PC-3 (cell line): ENCODE measurements around the gene DMD. TPM values are rescaled to one million over a fixed set of nuclear protein-coding genes. Genes with fewer than 3 reads are reported as not detected.

Experiments used
- ATAC-seq: fragments of 200-7000 bp; cut with Tn5 transposase; 2 replicates; pipeline ENCODE4 v1.9.1; 2020; ENCODE audit warnings: mild to moderate bottlenecking, moderate library complexity
- BruUV-seq: library from RNA; stranded (reverse); fragments of 400-500 nt; replicated peaks from 2 replicates; lab custom pipeline; 2021; lab: Mats Ljungman, UMichigan
- CTCF ChIA-PET: fragments of 300-600 bp; sonication (Branson Sonifier 250); formaldehyde crosslinking; loops from one replicate; lab custom pipeline; 2022; ENCODE audit warnings: antibody characterized with exemption; lab: Charles Lee
- POLR2A ChIA-PET: fragments of 300-600 bp; sonication (Branson Sonifier 250); formaldehyde crosslinking; loops from one replicate; lab custom pipeline; 2022; ENCODE audit warnings: antibody characterized with exemption; ENCODE audit not compliant: unreplicated experiment; lab: Charles Lee
- DNase-seq: peaks from one replicate; pipeline ENCODE4 v3.0.0-alpha.2; 2015
- H2AFZ ChIP-seq: fragments of 300-600 bp; sonication (generic); 2 replicates; pipeline ENCODE4 v1.6.0; 2016; ENCODE audit warnings: antibody characterized with exemption, low read length
- H3F3A ChIP-seq: fragments of 300-600 bp; sonication (generic); one replicate; pipeline ENCODE4 v1.6.0; 2017; ENCODE audit warnings: antibody characterized with exemption, low read length, control low read depth, mild to moderate bottlenecking; ENCODE audit not compliant: unreplicated experiment
- H3K27ac ChIP-seq: fragments of 300-600 bp; sonication (generic); 2 replicates; pipeline ENCODE4 v1.5.1; 2016; ENCODE audit warnings: mild to moderate bottlenecking, low read length
- H3K27me3 ChIP-seq: fragments of 300-600 bp; sonication (generic); 2 replicates; pipeline ENCODE4 v1.6.1; 2016; ENCODE audit warnings: low read length, mixed read lengths
- H3K36me3 ChIP-seq: fragments of 300-600 bp; sonication (generic); 2 replicates; pipeline ENCODE4 v1.6.1; 2016; ENCODE audit warnings: low read depth, mixed run types, low read length, mixed read lengths
- H3K4me1 ChIP-seq: fragments of 300-600 bp; sonication (generic); 2 replicates; pipeline ENCODE4 v1.5.1; 2016; ENCODE audit warnings: low read length; ENCODE audit not compliant: insufficient read depth
- H3K4me2 ChIP-seq: fragments of 300-600 bp; sonication (generic); 2 replicates; pipeline ENCODE4 v1.6.0; 2016; ENCODE audit warnings: low read length
- H3K4me3 ChIP-seq: fragments of 300-600 bp; sonication (generic); 2 replicates; pipeline ENCODE4 v1.5.1; 2016; ENCODE audit warnings: mild to moderate bottlenecking, low read length, mixed read lengths
- H3K79me2 ChIP-seq: fragments of 300-600 bp; sonication (generic); 2 replicates; pipeline ENCODE4 v1.6.1; 2017; ENCODE audit warnings: low read length, mixed read lengths
- H3K9ac ChIP-seq: fragments of 300-600 bp; sonication (generic); 2 replicates; pipeline ENCODE4 v1.6.0; 2016; ENCODE audit warnings: mild to moderate bottlenecking, low read length
- H3K9me2 ChIP-seq: fragments of 300-600 bp; sonication (generic); replicated peaks from 2 replicates; pipeline ENCODE4 v1.6.1; 2016; ENCODE audit warnings: mixed run types, low read length, mixed read lengths
- H3K9me3 ChIP-seq: fragments of 300-600 bp; sonication (generic); 2 replicates; pipeline ENCODE4 v1.6.1; 2016; ENCODE audit warnings: low read length, mixed read lengths
- H4K20me1 ChIP-seq: fragments of 300-600 bp; sonication (generic); 2 replicates; pipeline ENCODE4 v1.6.1; 2016; ENCODE audit warnings: low read length, mixed read lengths
- EZH2 ChIP-seq: fragments of 300-600 bp; sonication (generic); IDR thresholded peaks from one replicate; pipeline ENCODE4 v1.6.1; 2017; ENCODE audit warnings: antibody characterized with exemption, mild to moderate bottlenecking, low read length; ENCODE audit not compliant: unreplicated experiment
- EZH2phosphoT487 ChIP-seq: fragments of 300-600 bp; sonication (generic); IDR thresholded peaks from 2 replicates; pipeline ENCODE4 v1.6.1; 2018; ENCODE audit warnings: mild to moderate bottlenecking, antibody characterized with exemption, low read length, borderline replicate concordance
- intact Hi-C: fragments of 100-400 bp; cut with micrococcal nuclease; formaldehyde crosslinking; loops from 2 replicates; pipeline ENCODE4 v1.9.0; 2023
- total RNA-seq: library from RNA; depleted of rRNA; stranded (reverse); fragments of >200 nt; gene quantifications from 2 replicates; pipeline ENCODE4 v1.2.3, GENCODE V29; 2014
- TF ChIP-seq, protein P1 (sequence below): fragments of 300-600 bp; sonication (generic); conservative IDR thresholded peaks from 2 replicates; pipeline ENCODE4 v1.5.1; 2017; ENCODE audit warnings: antibody characterized with exemption, low read depth, mild to moderate bottlenecking, low read length

The DMD gene
- total RNA-seq, 1 experiment from 2014 or later = not detected

DNA sequence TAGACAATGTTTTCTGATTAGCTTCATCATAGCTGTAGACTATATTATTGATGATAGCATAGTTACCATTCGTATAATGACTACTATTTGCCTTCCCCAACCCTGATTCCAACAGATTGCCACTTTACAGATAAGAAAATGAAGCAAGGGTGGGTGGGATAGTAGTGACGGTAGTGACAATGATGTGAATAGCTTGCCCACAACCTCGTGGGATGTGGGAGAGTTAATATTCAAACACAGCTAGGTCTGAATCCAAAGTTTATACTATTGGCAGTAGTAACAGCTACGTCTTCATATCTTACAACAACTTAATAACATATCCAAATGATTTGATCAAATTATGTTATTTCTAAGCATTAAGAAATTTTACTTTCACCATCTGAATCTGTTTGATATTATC lies 1372.7 kb downstream of the DMD start:
- Histone ChIP-seq H3K9me2 (no peaks in the 10 kb centered on the region), H3F3A (no peaks in the 10 kb centered on the region), H4K20me1 (no peaks in the 10 kb centered on the region), H3K9me3 (no peaks in the 10 kb centered on the region), H3K4me1 (no peaks in the 10 kb centered on the region), H3K4me3 (no peak overlapping the region), H3K4me2 (no peak overlapping the region), H2AFZ (no peak overlapping the region), H3K79me2 (no peaks in the 10 kb centered on the region), H3K36me3 (no peaks in the 10 kb centered on the region), H3K27ac (no peak overlapping the region), H3K27me3 (no peaks in the 10 kb centered on the region), H3K9ac (no peak overlapping the region)
- ChIA-PET POLR2A (no interaction called here), CTCF (no interaction called here)
- no peak for TF ChIP-seq EZH2phosphoT487
- TF ChIP-seq, protein P1, sequence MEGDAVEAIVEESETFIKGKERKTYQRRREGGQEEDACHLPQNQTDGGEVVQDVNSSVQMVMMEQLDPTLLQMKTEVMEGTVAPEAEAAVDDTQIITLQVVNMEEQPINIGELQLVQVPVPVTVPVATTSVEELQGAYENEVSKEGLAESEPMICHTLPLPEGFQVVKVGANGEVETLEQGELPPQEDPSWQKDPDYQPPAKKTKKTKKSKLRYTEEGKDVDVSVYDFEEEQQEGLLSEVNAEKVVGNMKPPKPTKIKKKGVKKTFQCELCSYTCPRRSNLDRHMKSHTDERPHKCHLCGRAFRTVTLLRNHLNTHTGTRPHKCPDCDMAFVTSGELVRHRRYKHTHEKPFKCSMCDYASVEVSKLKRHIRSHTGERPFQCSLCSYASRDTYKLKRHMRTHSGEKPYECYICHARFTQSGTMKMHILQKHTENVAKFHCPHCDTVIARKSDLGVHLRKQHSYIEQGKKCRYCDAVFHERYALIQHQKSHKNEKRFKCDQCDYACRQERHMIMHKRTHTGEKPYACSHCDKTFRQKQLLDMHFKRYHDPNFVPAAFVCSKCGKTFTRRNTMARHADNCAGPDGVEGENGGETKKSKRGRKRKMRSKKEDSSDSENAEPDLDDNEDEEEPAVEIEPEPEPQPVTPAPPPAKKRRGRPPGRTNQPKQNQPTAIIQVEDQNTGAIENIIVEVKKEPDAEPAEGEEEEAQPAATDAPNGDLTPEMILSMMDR = no peak
- no peak for TF ChIP-seq EZH2
- ATAC-seq = no peak
- BruUV-seq = no TSS peak
- no peak for DNase-seq
- intact Hi-C loops = no loop called here

- intact Hi-C loops = no loop called here
- H3K36me3 ChIP-seq = no peaks in the 10 kb centered on the region
- no peaks in the 10 kb centered on the region for H3K27me3 ChIP-seq
- POLR2A ChIA-PET = no interaction called here
- ATAC-seq = no peak
- H3K27ac ChIP-seq = no peak overlapping the region
- H3K4me3 ChIP-seq = no peak overlapping the region
- no peaks in the 10 kb centered on the region for H3K79me2 ChIP-seq
- H3F3A ChIP-seq = no peaks in the 10 kb centered on the region
- H3K9me2 ChIP-seq = no peaks in the 10 kb centered on the region
- no peaks in the 10 kb centered on the region for H3K4me1 ChIP-seq
- no peak for DNase-seq
- H2AFZ ChIP-seq = no peak overlapping the region
- H3K9me3 ChIP-seq = no peaks in the 10 kb centered on the region
- H4K20me1 ChIP-seq = no peaks in the 10 kb centered on the region
- CTCF ChIA-PET = no interaction called here
- H3K4me2 ChIP-seq = no peak overlapping the region
- BruUV-seq = no TSS peak
- H3K9ac ChIP-seq = no peak overlapping the region
- no peak for TF ChIP-seq EZH2
- TF ChIP-seq, protein P1 = no peak
- TF ChIP-seq EZH2phosphoT487 = no peak
Observed at GRCh38 chrX:31837445-31838049, 1373.8 kb downstream of the DMD start.

DNA sequence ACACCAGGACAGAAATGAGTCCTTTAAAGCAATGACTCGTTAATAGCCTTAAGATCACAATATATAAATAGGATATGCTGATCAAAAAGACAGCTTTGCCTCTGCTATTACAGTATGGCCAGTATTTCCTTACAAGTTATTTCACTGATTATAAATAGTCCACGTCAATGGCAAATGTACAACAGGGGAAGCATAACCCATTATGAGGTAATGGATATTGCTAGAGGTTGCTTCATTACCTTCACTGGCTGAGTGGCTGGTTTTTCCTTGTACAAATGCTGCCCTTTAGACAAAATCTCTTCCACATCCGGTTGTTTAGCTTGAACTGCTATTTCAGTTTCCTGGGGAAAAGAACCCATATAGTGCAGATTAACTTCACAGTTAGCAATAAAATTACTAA lies 1374.9 kb downstream of the DMD start:
- Histone ChIP-seq H3F3A (no peaks in the 10 kb centered on the region), H3K9me2 (no peaks in the 10 kb centered on the region), H3K27ac (no peak overlapping the region), H3K9ac (no peak overlapping the region), H2AFZ (no peak overlapping the region), H4K20me1 (no peaks in the 10 kb centered on the region), H3K36me3 (no peaks in the 10 kb centered on the region), H3K4me3 (no peak overlapping the region), H3K9me3 (no peaks in the 10 kb centered on the region), H3K4me1 (no peaks in the 10 kb centered on the region), H3K79me2 (no peaks in the 10 kb centered on the region), H3K27me3 (no peaks in the 10 kb centered on the region), H3K4me2 (no peak overlapping the region)
- POLR2A ChIA-PET = no interaction called here
- no TSS peak for BruUV-seq
- no peak for DNase-seq
- no peak for ATAC-seq
- TF ChIP-seq EZH2phosphoT487 (no peak), EZH2 (no peak)
- TF ChIP-seq, protein P1 = no peak
- CTCF ChIA-PET = no interaction called here
- intact Hi-C loops = no loop called here
